Right renal cortex interstitium (tissue), 3 donors: ENCODE data around the gene BAAT. TPM values are rescaled to one million over a fixed set of nuclear protein-coding genes. Genes with fewer than 3 reads are reported as not detected.

Experiments used
- DNase-seq, 3 donors: peaks; one replicate each; pipeline ENCODE4 v3.0.0-alpha.2; 2013; ENCODE audit warnings: low read depth in 3 of 3, low spot score in 2 of 3
- polyA plus RNA-seq, 3 donors: library from polyadenylated mRNA; unstranded; fragments of 120-200 nt; gene quantifications; one replicate each; pipeline ENCODE4 v1.2.1, GENCODE V29; 2013; ENCODE audit not compliant: insufficient read length in 3 of 3

BAAT gene
- polyA plus RNA-seq, 3 donors, result 0.21 to 0.44 (median 0.33) TPM

DNA sequence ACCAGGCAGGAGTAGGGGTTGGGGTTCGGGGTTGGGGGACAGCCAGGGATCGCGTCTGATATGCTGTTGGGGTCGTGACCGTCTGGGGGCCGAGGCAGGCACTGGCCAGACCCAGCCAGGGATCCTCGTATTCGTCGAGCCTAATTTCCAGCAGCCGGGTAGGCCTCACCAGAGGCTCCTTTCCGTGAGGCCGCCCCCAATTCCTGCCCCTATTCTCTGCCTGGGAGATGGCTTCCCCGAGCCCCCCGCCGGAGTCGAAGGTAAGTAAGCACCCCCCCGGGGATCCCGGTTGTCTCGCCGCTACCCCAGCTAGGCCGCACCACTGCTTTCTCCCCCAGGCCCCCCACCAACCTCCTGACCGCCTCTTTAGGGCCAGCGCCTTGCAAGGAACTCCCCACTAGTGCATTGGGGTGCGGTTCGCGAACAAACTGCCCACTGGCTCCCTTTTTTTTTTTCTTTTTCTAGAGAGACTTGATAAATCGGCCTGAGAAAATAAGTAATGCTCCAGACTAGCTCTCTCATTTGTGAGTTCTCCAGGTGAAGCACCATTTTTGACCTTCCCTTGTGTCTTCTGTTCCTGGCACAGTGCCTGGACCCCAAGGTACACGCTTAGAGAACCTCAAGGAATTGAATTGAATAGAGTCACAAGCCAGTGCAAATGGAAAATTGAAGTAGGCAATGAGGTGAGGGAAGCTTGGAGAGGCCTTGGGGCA, 14.3 kb upstream of the BAAT start:
- DNase-seq, result peak in 1 of 3 donors; percentile 10

DNA sequence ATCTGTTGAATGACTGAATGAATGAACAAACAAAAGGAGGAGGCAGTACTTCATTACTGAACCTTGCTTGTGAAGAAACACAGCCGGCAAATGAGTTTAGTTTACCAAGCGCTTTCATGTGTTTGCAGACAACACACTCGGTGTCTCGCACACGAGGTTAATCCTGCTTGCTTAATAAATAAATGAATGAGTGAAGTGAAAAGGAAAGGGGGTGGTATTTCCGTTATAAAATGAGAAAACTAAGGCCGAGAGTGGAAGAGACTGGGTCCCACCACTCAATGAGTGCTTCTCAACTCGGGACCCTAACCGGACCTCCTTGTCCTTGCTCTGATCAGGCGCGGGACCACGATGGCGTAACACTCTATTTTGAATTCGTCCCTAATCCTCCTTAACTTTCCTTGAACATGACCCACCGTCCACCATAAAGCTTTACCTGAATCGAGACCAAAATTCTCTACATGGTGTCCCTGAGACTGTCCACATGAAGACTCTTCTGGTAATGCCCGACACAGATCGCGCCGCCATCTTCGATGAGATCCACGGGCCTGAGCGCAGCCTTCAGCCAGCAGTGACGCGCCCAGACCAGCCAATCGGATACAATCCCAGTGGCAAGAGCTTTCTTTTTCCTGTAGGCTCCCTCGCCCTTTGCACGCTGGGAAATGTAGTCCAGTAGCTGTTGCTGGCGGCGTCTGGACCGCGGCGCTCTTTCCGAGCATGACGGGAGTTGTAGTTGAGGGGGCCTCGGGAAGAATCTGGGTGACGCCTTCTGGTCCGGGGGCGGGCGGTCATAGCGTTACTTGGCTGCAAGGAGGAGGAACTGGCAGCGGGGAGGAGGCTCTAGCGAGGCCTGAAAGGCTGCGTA, 13.5 kb upstream of the BAAT start, which contains the start of the genes MRPL50 and ZNF189:
TSS of gene MRPL50 (minus strand) at position 551 of the 862 bp plus-strand sequence. CDS start at position 525, 26 bp downstream.
TSS of gene ZNF189 (plus strand) at position 784 of the 862 bp plus-strand sequence. CDS start 306 bp downstream, outside the sequence.
- peak; percentile 96 to 99 (median 97) for DNase-seq

DNA sequence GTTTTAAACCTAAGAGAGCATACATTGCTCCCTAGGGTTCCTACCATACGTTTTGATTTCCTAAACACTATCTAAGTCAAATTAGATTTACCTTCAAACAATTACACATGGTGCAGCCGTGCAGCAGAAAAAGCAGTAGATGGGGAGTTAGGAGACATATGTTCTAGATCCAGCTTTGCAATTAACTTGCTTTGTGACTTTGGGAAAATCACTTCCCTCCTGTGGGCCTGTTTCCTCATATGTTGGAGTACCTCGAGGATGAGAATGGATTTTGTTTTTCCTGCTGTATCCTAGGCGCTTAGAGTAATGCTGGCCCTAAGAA, 12.9 kb upstream of the BAAT start:
- no peak for DNase-seq

DNA sequence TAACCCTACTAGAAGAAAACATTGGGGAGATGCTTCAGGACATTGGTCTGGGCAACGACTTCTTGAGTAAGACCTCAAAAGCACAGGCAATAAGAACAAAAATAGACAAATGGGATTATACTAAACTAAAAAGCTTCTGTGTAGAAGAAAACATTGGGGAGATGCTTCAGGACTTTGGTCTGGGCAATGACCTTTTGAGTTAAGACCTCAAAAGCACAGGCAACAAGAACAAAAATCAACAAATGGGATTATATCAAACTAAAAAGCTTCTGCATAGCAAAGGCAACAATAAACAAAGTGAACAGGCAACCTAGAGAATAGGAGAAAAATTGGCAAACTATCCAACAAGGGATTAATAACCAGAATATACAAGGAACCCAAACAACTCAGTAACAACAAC, 9.9 kb upstream of the BAAT start:
- DNase-seq, result no peak

DNA sequence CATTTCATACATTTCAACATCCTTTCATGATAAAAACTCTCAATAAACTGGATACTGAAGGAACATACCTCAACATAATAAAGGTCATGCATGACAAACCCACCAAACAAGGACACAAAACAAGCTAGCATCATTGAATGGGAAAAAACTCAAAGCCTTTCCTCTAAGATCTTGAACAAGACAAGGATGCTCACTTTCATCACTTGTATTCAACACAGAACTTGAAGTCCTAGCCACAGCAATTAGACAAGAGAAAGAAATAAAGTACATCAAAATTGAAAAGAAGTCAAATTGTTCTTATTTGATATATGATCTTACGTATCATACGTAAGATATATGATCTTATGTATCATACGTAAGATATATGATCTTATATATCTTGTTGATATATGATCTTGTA, 8.3 kb upstream of the BAAT start:
- DNase-seq, result no peak

DNA sequence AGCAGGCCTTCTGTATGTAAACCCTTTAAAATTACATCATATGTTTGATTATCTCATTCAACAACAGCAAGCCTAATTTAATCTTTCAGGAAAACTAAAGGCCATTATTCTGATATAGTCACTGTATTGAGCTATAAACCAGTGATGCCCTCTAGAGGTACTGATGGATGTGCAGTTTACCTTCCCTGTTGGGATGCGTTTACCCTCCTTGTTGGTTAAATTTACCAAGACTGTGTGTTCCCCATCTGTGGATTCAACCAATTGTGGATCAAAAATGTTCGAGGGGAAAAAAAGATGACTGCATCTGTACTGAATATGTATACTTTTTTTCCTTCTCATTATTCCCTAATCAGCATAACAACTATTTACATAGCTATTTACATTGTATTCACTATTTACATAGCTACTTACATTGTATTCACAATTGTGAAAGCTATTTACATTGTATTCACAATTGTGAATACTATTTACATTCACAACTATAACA, 3.7 kb upstream of the BAAT start:
- no peak for DNase-seq

DNA sequence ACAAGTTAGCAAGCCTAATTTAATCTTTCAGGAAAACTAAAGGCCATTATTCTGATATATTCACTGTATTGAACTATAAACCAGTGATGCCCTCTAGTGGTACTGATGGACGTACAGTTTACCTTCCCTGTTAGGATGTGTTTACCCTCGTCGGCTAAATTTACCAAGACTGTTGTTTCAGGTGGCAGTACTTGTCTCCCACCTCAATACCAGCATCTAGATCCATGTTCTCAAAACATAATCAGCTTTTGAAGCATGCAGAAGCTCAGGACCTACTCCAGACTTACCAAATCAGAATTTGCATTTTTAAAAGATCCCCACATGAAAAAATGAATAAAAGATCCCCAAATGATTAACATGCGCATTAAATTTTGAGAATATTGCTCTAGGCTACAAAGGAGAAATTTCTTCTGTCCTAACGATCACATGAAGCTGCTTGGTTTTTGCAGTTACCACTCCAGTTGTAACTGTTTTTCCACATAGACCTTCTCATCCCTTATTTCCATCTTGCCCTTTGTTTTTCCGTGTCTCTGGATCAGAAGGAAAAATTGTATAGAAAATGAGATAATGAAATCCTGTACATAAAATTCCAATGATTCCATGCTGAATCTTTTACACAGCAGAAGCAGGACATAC, 3.2 kb upstream of the BAAT start:
- DNase-seq, result no peak

DNA sequence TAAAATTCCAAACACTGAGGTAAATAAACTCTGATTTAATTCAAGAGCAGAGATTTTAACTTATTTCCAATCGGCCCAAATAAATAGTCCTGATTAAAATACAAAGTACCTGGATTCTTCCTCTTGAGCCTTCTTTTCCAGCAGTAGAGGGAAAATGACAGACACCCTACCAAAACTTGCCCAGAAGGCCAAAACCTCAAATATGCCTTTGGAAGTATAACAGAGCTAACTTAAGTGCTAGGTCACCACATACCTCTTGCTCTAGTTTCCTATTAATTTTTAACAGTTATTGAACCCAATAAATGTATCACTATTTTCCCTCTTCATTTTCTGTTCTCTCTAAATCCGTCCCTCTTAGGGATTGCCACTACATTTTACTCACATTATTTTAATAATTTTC, 1.4 kb downstream of the BAAT start:
- no peak for DNase-seq

DNA sequence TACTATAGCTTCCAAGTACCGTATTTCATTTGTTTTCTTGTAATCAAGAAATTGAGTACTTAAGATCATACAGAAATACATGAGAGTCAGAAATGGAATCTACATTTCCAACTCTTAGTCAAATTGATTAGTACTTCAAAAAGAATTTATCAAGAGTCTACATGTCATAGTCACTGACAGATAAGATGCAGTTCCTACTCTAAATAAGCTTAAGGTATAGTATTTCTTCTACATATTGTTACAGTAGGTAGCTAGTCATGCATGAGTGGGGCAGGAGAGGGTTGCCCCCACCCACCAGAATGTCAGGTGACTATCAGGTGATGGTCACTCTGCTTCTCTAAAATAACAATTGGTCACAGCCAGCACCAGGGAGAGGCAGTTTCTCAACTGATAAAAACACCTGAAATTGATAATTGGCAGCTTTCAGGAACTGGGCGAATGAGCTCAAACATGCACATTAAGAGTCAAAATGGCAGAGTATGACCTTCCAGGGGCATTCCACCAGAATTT, 2.9 kb downstream of the BAAT start:
- no peak for DNase-seq

DNA sequence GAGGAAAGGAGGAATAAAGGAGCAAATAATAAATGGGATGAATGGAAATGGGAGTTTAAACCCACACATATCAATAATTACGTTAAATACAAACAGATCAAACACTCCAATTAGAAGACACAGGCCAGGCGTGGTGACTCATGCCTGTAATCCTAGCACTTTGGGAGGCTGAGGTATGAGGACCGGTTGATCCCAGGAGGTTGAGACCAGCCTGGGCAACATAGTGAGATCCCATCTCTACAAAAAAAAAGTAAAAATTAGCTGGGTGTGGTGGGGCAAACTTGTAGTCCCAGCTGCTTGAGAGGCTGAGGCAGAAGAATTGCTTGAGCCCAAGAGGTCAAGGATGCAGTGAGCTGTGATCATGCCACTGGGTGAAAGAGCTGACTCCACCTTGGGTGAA, 3.7 kb downstream of the BAAT start:
- no peak for DNase-seq

DNA sequence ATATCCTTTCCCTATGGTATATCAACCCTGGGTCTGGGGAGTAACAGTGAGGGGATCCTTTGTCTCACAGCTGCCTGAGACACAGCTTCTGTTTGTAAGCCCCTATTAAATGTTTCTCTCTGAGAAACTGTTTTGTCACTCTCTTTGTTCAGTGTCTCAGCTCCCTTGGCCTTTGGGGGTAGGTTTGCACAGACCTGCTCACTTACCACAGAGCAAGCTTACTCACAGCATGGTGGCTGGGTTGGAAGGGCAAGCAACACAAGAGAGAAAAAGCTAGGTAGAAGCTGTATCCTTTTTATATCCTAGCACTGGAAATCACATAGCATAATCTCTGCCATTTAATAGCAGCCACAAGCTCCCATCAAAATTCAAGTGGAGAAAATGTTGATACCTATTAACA, 4.5 kb downstream of the BAAT start:
- DNase-seq, result no peak

DNA sequence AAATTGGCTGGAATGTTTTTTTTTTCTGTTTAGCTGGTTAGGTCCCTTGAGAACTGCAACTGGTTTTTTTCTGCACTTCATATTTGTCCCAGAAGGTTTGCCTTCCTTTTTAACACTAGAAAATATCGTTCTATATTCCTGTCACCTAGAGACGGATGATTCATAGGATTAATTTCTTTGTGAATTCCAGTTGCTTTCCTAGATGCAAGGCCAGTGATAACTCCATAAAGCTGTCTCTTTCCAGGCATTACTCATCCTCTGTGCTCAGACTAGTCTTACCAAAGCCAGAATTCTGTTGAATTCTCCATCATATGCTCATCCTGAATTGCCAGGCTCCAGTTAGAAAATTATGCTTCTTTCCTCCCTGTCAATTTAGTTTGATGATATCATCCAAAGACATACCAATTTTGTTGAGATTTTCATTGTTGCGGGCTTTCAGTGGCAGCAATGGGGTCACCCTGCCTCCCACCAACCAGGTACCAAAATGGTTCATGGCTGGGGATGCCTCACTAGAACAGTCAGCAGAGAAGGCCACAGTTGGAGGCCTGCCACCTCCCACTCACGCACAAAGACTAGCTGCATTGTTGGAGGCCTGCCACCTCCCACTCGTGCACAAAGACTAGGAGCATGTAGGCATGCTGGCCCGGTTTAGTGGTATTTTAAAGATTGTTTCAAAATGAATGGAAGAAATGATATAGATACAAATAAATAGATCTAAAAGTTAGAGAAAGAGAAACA, 8.5 kb downstream of the BAAT start:
- no peak for DNase-seq

DNA sequence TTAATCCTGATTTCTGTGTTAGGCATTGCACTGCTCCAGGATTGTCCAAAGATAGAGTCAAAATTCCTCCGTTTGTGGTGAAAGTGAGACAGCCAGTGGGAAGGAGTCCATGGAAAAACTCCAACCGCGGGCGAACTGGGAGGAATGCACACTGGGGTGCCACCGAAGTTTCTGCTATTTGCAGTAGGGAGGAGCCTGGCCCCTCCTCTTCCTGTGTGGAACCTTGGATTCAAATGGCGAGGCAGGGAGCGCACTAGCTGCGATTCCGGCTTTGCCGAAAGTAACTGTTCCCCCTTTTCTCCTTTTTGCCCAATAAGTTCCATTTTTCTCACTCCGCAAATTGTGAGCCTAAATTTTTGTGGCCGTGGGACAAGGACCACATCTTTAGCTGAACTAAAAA, 9.3 kb downstream of the BAAT start:
- no peak for DNase-seq

DNA sequence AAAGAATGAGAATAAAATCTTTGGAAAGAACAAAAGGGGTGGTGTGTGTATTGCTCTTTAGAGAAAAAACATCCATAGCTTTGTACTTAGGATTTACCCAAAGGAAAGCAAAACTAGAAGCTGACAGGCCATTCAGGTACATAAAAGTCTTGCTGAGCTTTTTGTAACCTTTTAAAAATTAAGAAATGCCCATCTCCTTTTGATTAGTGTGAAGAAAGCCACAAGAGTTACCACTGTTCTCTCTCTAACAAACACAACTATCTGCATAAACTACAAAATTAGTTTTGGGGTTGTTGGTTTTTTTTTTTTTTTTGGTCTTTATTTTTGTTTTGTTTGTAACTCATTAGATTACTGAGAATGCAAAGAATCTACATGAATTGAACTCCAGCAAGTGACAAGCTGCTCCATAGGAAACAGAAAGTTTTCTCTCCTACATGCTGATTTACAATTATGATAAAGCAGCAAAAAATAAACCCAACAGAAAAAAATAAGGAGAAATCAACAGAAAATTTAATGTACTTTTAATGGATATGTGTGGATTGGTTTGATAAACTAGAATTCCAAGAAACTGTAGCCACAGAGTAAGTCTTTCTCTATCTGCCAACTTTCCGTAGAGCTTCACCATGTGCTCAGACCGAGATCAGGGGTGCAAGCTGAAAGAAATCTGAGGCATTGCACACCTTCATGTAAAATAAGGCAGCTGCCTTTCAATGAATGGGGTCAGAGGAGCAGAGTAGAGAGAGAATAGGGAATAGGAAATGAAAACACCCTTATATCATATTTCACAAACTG, 12.3 kb downstream of the BAAT start:
- DNase-seq, result no peak

DNA sequence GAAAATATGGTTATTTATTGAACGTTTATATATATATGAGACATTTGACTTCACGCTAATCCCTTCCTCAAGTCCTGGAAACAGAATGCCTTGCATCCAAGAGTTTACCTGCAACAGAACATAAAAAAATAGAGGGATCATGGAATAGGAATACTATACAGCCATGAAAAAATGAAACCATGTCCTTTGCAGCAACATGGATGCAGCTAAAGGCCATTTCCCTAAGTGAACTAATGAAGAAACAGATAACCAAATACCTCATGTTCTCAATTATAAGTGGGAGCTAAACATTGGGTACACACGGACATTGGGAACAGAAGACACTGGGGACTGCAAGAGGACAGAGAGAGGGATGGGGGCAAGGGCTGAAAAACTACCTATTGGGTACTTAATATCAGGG, 13.0 kb downstream of the BAAT start:
- no peak for DNase-seq

DNA sequence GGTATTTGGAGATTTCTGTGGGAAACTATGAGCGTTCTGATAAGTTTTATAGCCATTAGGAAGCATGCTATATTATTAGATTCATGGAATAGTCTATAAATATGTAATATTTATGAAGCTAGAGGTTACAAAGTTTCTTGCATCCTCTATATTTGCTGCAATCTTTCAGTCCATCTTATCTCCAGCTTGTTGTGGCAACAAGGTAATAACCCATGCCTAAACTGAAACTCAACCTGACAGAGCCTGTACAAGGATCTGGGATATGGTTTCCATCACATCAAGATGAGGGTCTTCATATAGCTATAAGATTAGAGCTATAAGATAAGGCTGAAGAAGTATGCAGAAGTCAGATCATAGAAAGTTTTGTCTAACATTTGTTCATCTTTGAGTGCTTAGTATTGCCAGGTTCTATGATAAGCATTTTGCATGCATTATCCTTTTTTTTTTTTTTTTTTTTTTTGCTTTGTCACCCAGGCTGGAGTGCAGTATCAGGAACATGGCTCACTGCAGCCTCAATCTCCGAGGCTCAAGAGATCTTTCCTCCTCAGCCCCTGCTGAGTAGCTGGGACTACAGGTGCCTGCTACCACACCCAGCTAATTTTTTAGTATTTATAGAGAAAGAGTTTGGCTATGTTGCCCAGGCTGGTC, 14.8 kb downstream of the BAAT start:
- DNase-seq, result no peak

DNA sequence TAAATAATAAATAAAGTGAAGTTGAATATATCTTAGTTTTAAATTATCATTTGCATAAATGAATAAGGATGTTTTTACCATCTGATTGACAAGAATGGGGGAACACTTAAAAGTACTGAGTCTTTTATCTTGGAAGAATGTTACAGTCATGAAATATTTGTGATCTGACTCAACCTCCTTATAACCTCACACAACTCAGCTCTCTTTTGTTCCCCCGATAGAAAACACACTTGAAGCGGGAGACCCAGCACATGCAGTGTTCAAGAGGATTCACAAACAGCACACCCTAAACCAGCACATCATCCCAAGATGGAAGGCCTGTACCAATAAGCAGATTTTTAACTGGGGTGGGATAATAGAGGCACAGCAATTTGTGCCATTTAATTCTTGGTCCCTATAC, 15.5 kb downstream of the BAAT start:
- DNase-seq, result no peak

DNA sequence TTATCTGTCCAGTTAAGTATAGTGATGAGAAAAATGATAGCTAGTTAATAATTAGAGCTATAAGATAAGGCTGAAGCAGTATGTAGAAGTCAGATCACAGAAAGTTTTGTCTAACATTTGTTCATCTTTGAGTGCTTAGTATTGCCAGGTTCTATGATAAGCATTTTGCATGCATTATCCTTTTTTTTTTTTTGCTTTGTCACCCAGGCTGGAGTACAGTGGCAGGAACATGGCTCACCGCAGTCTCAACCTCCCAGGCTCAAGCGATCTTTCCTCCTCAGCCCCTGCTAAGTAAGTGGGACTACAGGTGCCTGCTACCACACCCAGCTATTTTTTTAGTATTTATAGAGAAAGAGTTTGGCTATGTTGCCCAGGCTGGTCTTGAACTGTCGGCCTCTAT, 17.5 kb downstream of the BAAT start:
- DNase-seq, result no peak

DNA sequence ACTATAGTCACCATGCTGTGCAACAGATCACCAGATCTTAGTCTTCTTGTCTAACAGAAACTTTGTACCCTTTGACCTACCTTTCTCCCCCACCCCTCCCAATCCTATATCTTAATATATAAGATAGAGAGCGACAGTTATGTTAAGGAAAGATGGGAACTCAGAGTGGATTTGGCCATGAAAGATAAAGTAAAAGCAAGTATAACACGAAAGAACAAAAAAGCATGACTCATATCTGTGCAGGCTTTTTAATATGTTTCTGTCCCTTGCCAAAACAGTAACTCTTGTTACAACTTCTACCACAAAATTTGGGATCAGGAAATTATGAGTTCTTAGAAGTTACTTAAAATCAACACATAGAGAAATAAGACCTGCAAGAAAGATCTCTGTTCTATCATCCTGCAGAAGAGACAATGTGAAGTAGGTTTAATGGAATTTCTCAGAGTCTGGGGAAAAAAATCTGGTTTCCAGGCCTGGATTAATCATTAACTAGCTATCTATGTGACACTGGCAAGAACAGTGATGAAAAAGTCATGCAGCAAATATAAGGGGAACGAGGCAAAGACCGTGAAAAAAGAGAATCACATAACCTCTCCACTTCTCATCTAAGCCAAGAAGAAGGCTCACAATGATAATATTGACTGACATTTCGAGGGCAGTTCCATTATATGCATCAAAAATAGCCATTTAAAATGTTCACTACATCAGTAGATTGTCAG, 18.6 kb downstream of the BAAT start:
- no peak for DNase-seq
